Smooth muscle cell (in vitro differentiated cells): Measurements from ENCODE around the gene CTNNBL1. TPM values are rescaled to one million over a fixed set of nuclear protein-coding genes. Genes with fewer than 3 reads are reported as not detected.

ENCODE experiments used
- DNase-seq: peaks from one replicate; lab custom pipeline; 2025; ENCODE audit not compliant: unreplicated experiment; lab: John Stamatoyannopoulos, UW
- H2AFZ ChIP-seq: fragments of 200-600 bp; sonication (generic); 2 replicates; pipeline ENCODE4 v1.6.0; 2016; ENCODE audit warnings: antibody characterized with exemption, low read depth, mild to moderate bottlenecking
- H3F3A ChIP-seq: fragments of 200-600 bp; sonication (generic); 2 replicates; pipeline ENCODE4 v1.6.0; 2017; ENCODE audit warnings: antibody characterized with exemption, low read depth
- H3K27ac ChIP-seq: fragments of 200-600 bp; sonication (generic); 2 replicates; pipeline ENCODE4 v1.5.1; 2016; ENCODE audit warnings: low read depth, mild to moderate bottlenecking
- H3K27me3 ChIP-seq: fragments of 200-600 bp; sonication (generic); 2 replicates; pipeline ENCODE4 v1.6.1; 2016; ENCODE audit warnings: low read depth, mild to moderate bottlenecking
- H3K36me3 ChIP-seq: fragments of 200-600 bp; sonication (generic); 2 replicates; pipeline ENCODE4 v1.5.1; 2016; ENCODE audit warnings: low read depth
- H3K4me1 ChIP-seq: fragments of 200-600 bp; sonication (generic); 2 replicates; pipeline ENCODE4 v1.5.1; 2016; ENCODE audit warnings: low read depth
- H3K4me2 ChIP-seq: fragments of 200-600 bp; sonication (generic); 2 replicates; pipeline ENCODE4 v1.6.0; 2016; ENCODE audit warnings: mild to moderate bottlenecking
- H3K4me3 ChIP-seq: fragments of 200-600 bp; sonication (generic); 2 replicates; pipeline ENCODE4 v1.5.1; 2016; ENCODE audit warnings: mild to moderate bottlenecking
- H3K79me2 ChIP-seq: fragments of 200-600 bp; sonication (generic); 2 replicates; pipeline ENCODE4 v1.6.0; 2016; ENCODE audit warnings: low read depth, mild to moderate bottlenecking
- H3K9ac ChIP-seq: fragments of 200-600 bp; sonication (generic); 2 replicates; pipeline ENCODE4 v1.6.0; 2016; ENCODE audit warnings: low read depth
- H3K9me3 ChIP-seq: fragments of 200-600 bp; sonication (generic); replicated peaks from 2 replicates; pipeline ENCODE4 v1.5.1; 2016; ENCODE audit warnings: low read depth
- H4K20me1 ChIP-seq: fragments of 200-600 bp; sonication (generic); 2 replicates; pipeline ENCODE4 v1.6.0; 2016; ENCODE audit warnings: low read depth
- WGBS: methylation state at CpG from one replicate; pipeline ENCODE4 v1.1.7; 2016; ENCODE audit warnings: low lambda C conversion rate; 5-methylcytosine and 5-hydroxymethylcytosine counted together
- polyA plus RNA-seq: library from polyadenylated mRNA; unstranded; fragments of >200 nt; fragmentation: Nextera tagmentation; extraction: Ambion mirVana; gene quantifications from 2 replicates; pipeline ENCODE4 v1.2.1, GENCODE V29; 2016
- total RNA-seq: library from RNA; depleted of rRNA; stranded (reverse); fragments of >200 nt; gene quantifications from 2 replicates; pipeline ENCODE4 v1.2.3, GENCODE V29; 2014
- TF ChIP-seq, protein P1 (sequence below): fragments of 200-600 bp; sonication (generic); IDR thresholded peaks from 2 replicates; pipeline ENCODE4 v1.5.1; 2017; ENCODE audit warnings: borderline replicate concordance, mild to moderate bottlenecking, antibody characterized with exemption; ENCODE audit not compliant: insufficient read depth, poor library complexity, severe bottlenecking

CTNNBL1 gene
- total and polyA plus RNA-seq, 2 experiments from 2014 or later = 33.3 to 63.6 TPM

DNA sequence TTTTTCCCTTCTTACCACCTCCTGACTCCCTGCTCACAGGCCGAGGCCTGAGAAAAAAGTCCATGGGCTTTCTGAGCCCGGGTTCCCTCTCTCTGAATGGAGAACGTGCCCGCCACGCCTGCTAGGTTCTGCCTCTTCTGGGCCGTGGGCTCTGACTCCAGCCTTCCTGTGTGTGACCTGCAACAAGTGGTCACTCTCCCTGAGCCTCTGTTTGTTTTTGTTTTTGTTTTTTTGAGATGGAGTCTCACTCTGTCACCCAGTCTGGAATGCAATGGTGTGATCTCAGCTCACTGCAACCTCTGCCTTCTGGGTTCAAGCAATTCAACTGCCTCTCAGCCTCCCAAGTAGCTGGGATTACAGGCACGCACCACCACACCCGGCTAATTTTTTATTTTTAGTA lies 191.2 kb downstream of the CTNNBL1 start:
- TF ChIP-seq, protein P1, sequence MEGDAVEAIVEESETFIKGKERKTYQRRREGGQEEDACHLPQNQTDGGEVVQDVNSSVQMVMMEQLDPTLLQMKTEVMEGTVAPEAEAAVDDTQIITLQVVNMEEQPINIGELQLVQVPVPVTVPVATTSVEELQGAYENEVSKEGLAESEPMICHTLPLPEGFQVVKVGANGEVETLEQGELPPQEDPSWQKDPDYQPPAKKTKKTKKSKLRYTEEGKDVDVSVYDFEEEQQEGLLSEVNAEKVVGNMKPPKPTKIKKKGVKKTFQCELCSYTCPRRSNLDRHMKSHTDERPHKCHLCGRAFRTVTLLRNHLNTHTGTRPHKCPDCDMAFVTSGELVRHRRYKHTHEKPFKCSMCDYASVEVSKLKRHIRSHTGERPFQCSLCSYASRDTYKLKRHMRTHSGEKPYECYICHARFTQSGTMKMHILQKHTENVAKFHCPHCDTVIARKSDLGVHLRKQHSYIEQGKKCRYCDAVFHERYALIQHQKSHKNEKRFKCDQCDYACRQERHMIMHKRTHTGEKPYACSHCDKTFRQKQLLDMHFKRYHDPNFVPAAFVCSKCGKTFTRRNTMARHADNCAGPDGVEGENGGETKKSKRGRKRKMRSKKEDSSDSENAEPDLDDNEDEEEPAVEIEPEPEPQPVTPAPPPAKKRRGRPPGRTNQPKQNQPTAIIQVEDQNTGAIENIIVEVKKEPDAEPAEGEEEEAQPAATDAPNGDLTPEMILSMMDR = no peak
- Histone ChIP-seq H3K36me3 (no peaks in the 10 kb centered on the region), H3K9ac (no peak overlapping the region), H3K27ac (no peak overlapping the region), H3K4me2 (no peak overlapping the region), H3K9me3 (no peaks in the 10 kb centered on the region), H4K20me1 (no peaks in the 10 kb centered on the region), H3K27me3 (no peaks in the 10 kb centered on the region), H3F3A (no peaks in the 10 kb centered on the region), H2AFZ (no peak overlapping the region), H3K79me2 (no peaks in the 10 kb centered on the region), H3K4me1 (no peaks in the 10 kb centered on the region), H3K4me3 (no peak overlapping the region)
- DNase-seq = no peak
- WGBS = 99% methylated on average over 8 of the region's 8 CpGs

DNA sequence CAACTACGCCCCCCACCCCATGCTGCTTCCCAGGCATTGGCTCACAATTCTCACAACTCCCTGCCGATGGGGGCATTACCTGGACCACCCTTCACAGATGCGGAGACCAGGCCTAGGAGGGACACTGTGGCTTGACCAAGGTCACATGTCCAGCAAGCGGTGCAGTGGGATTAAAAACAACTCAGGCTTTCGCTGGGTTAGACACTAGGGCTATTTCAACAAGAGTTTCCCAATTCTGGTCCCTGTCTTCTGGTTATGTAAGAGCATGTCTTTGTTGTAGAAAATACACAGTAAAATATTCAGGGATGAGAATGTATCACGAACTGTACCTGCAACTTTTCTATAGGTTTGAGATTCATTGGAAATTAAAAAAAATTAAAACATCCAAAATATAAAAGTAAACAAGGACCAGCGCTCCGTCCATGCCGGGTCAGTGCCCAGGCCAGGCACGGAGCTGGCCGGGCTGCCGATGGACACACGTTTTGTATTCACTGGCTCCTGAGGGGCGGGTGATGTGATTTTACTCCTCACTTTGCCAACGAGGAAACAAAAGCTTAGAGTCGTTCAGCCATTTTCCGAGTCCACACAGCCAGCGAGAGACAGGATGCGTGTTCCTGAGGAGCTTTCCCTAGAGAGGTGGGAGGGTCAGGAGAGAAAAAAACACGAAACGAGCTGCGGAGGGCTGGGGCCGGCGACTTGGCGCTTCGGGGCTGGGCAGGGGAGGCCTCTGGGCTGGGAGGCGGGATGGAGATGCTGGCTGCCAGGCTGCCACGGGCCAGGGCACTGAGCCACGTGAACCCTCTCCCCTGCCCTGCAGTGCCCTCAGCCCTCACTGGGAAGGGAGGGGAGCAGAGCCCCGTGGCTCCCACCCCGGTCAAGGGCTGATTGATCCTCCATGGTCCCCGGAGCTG lies 192.0 kb downstream of the CTNNBL1 start:
- Histone ChIP-seq H3K9me3 (no peaks in the 10 kb centered on the region), H3K79me2 (no peaks in the 10 kb centered on the region), H3F3A (no peaks in the 10 kb centered on the region), H3K4me3 (no peak overlapping the region), H2AFZ (no peak overlapping the region), H3K36me3 (no peaks in the 10 kb centered on the region), H3K27ac (no peak overlapping the region), H3K4me2 (no peak overlapping the region), H3K9ac (no peak overlapping the region), H3K27me3 (no peaks in the 10 kb centered on the region), H3K4me1 (no peaks in the 10 kb centered on the region), H4K20me1 (no peaks in the 10 kb centered on the region)
- no peak for DNase-seq
- TF ChIP-seq, protein P1 = no peak
- WGBS = 85% methylated on average over 31 of the region's 32 CpGs

DNA sequence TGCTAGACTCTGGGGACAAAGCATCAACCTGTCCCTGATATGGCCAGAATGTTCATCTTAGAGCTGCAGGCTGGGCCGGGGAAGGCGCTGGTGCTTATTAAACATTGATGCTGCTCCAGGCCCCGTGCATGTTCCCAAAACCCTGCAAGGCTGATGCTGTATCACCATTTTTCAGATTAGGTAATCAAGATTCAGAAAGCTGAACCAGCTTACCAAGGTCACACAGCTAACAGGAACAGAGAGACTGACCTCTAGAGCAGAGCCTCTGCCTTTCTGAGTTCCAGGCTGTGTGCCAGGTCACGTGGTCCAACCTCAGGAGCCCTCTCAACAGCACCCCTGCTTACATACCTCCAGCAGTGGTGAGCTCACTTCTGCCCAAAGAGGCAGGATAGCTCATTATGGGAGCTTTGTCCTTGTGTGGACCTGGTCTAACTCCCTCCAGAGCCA lies 193.0 kb downstream of the CTNNBL1 start:
- H3F3A ChIP-seq = no peaks in the 10 kb centered on the region
- no peak overlapping the region for H3K27ac ChIP-seq
- H2AFZ ChIP-seq = no peak overlapping the region
- WGBS = 95% methylated on average over 4 of the region's 4 CpGs
- no peak overlapping the region for H3K9ac ChIP-seq
- no peak for DNase-seq
- no peak overlapping the region for H3K4me3 ChIP-seq
- no peaks in the 10 kb centered on the region for H3K9me3 ChIP-seq
- H3K27me3 ChIP-seq = no peaks in the 10 kb centered on the region
- no peaks in the 10 kb centered on the region for H3K79me2 ChIP-seq
- no peak overlapping the region for H3K4me2 ChIP-seq
- H3K36me3 ChIP-seq = no peaks in the 10 kb centered on the region
- TF ChIP-seq, protein P1 = no peak
- H3K4me1 ChIP-seq = no peaks in the 10 kb centered on the region
- no peaks in the 10 kb centered on the region for H4K20me1 ChIP-seq

DNA sequence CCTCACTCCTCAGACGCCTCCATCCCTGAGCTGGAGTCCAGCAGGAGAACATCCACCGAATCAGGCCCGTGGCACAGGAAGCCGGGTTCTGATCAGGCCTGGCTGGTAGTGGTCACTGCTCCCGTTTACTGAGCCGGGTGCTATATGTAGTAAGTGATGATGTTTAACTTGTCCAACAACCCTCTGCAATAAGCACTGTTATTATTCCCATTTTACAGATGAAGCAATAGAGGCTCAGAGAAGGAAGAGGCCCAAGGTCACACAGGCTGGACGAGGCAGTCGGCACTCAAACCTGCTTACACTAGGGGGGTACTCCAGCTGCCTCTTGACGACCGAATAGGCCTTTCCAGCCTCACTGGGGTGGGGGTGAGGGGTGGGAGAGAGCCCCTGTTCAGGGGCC lies 194.8 kb downstream of the CTNNBL1 start:
- H3K4me1 ChIP-seq = no peaks in the 10 kb centered on the region
- no peaks in the 10 kb centered on the region for H3K79me2 ChIP-seq
- DNase-seq = no peak
- H3K4me3 ChIP-seq = no peak overlapping the region
- TF ChIP-seq, protein P1 = no peak
- no peaks in the 10 kb centered on the region for H3F3A ChIP-seq
- H3K36me3 ChIP-seq = no peaks in the 10 kb centered on the region
- no peak overlapping the region for H2AFZ ChIP-seq
- H3K9me3 ChIP-seq = no peaks in the 10 kb centered on the region
- H3K9ac ChIP-seq = no peak overlapping the region
- no peaks in the 10 kb centered on the region for H3K27me3 ChIP-seq
- H3K27ac ChIP-seq = no peak overlapping the region
- WGBS = 95% methylated on average over 10 of the region's 10 CpGs
- H3K4me2 ChIP-seq = no peak overlapping the region
- H4K20me1 ChIP-seq = no peaks in the 10 kb centered on the region
